ENCODE results near the gene PROSER3. TPM values are rescaled to one million over a fixed set of nuclear protein-coding genes. Genes with fewer than 3 reads are reported as not detected.

PROSER3 gene
- total and polyA plus RNA-seq, 2 donors (not counting 3 experiments of a cell fraction or from before 2014, with no cell fraction given) = 18.3 to 28.3 TPM

- TF ChIP-seq MYC (IDR thresholded peaks at IDR 0.05; ENCODE audit: low read depth, low read length) (no peak), FOS (IDR thresholded peaks at IDR 0.05; ENCODE audit: borderline replicate concordance, insufficient read depth, low read length) (no peak), POLR2AphosphoS5 (IDR thresholded peaks at IDR 0.05; ENCODE audit: insufficient read depth, low read depth, low read length) (no peak), JUN (IDR thresholded peaks at IDR 0.05; ENCODE audit: borderline replicate concordance, insufficient read depth, insufficient read length, low read depth) (no peak)
- Histone ChIP-seq H3K27me3 (ENCODE audit: control insufficient read depth in 2 of 2, insufficient read depth in 2 of 2, low read length in 2 of 2) (no peaks in the 10 kb centered on the region), H4K20me1 (replicated peaks; ENCODE audit: control insufficient read depth, extremely low read depth, insufficient read depth, low read length) (no peaks in the 10 kb centered on the region), H3K27ac (ENCODE audit: insufficient read depth, low read depth, low read length) (no peak overlapping the region), H3K9me3 (replicated peaks; ENCODE audit: control insufficient read depth, insufficient read depth, low read length) (no peaks in the 10 kb centered on the region), H3K9me1 (replicated peaks; ENCODE audit: control insufficient read depth, extremely low read depth, insufficient read depth, low read length) (no peaks in the 10 kb centered on the region), H3K4me3 (replicated peaks in 1 of 3; ENCODE audit: insufficient read depth in 1 of 3, low read depth in 1 of 3, low read length in 3 of 3) (no peak overlapping the region), H3K9ac (replicated peaks; ENCODE audit: extremely low read depth, insufficient read depth, low read length) (no peak overlapping the region), H3K4me2 (ENCODE audit: insufficient read depth, low read length) (peak overlapping the region; percentile 44), H2AFZ (ENCODE audit: low read depth, low read length) (no peak overlapping the region), H3K79me2 (ENCODE audit: control insufficient read depth, insufficient read depth, low read length) (peaks cover 30% of the 10 kb centered on the region), H3K4me1 (ENCODE audit: control insufficient read depth, extremely low read depth, insufficient read depth, low read length) (peaks cover 17% of the 10 kb centered on the region), H3K36me3 (ENCODE audit: control insufficient read depth in 2 of 2, extremely low read depth in 1 of 2, insufficient read depth in 2 of 2, low read length in 2 of 2) (peaks cover 12 to 34% of the 10 kb centered on the region in 2 experiments)
- ChIA-PET CTCF (interaction anchor here (0.5 to 1.8 kb wide), 3 partner anchors 21 to 363 kb away, joined by 3 to 7 read pairs (median 5); partner anchors contain the start of genes PSENEN and U2AF1L4), POLR2A (no interaction called here)
- BruUV-seq (replicated peaks) = no TSS peak
- intact Hi-C loops (cut with micrococcal nuclease) = no loop called here
- DNase-seq (ENCODE audit: low read depth, low spot score) (no peak), FAIRE-seq (no peak)
- dilution Hi-C loops (cut with MboI; ENCODE audit: extremely low pct_ligation_motif_present, low sequenced_read_pairs) = no loop called here
Observed at GRCh38 chr19:35719402-35720162, 38.4 kb upstream of the PROSER3 start.

DNA sequence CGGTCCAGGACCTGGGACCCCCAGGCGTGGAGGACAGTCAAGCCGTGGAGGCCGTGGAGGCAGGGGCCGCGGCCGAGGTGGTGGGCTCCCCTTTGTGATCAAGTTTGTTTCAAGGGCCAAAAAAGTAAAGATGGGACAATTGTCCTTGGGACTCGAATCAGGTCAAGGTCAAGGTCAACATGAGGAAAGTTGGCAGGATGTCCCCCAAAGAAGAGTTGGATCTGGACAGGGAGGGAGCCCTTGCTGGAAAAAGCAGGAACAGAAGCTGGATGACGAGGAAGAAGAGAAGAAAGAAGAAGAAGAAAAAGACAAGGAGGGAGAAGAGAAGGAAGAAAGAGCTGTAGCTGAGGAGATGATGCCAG is 37.8 kb upstream of the PROSER3 start:
- Histone ChIP-seq H3K9me3 (replicated peaks; ENCODE audit: control insufficient read depth, insufficient read depth, low read length) (no peaks in the 10 kb centered on the region), H3K4me3 (replicated peaks in 1 of 3; ENCODE audit: insufficient read depth in 1 of 3, low read depth in 1 of 3, low read length in 3 of 3) (no peak overlapping the region), H3K9me1 (replicated peaks; ENCODE audit: control insufficient read depth, extremely low read depth, insufficient read depth, low read length) (no peaks in the 10 kb centered on the region), H3K27ac (ENCODE audit: insufficient read depth, low read depth, low read length) (no peak overlapping the region), H3K4me2 (ENCODE audit: insufficient read depth, low read length) (no peak overlapping the region), H3K27me3 (ENCODE audit: control insufficient read depth in 2 of 2, insufficient read depth in 2 of 2, low read length in 2 of 2) (no peaks in the 10 kb centered on the region), H3K79me2 (ENCODE audit: control insufficient read depth, insufficient read depth, low read length) (peaks cover 30% of the 10 kb centered on the region), H3K9ac (replicated peaks; ENCODE audit: extremely low read depth, insufficient read depth, low read length) (no peak overlapping the region), H3K4me1 (ENCODE audit: control insufficient read depth, extremely low read depth, insufficient read depth, low read length) (peaks cover 17% of the 10 kb centered on the region), H2AFZ (ENCODE audit: low read depth, low read length) (no peak overlapping the region), H3K36me3 (ENCODE audit: control insufficient read depth in 2 of 2, extremely low read depth in 1 of 2, insufficient read depth in 2 of 2, low read length in 2 of 2) (peaks cover 12 to 40% of the 10 kb centered on the region in 2 experiments), H4K20me1 (replicated peaks; ENCODE audit: control insufficient read depth, extremely low read depth, insufficient read depth, low read length) (no peaks in the 10 kb centered on the region)
- intact Hi-C loops (cut with micrococcal nuclease) = no loop called here
- no peak for TF ChIP-seq GATA2 (IDR thresholded peaks at IDR 0.05; ENCODE audit: insufficient read depth, insufficient read length, low read depth, low read length)
- no peak for TF ChIP-seq POLR2A (IDR thresholded peaks at IDR 0.05; ENCODE audit: low read depth, low read length)
- no peak for TF ChIP-seq MAX (IDR thresholded peaks at IDR 0.05; ENCODE audit: insufficient read depth, insufficient read length)
- no peak for TF ChIP-seq FOS (IDR thresholded peaks at IDR 0.05; ENCODE audit: borderline replicate concordance, insufficient read depth, low read length)
- TF ChIP-seq EZH2 (IDR thresholded peaks at IDR 0.05; ENCODE audit: borderline replicate concordance, low read depth, low read length, severe bottlenecking) = no peak
- no peak for TF ChIP-seq CTCF (IDR thresholded peaks at IDR 0.05; ENCODE audit: extremely low read depth in 1 of 2, insufficient read depth in 1 of 2, low read depth in 1 of 2, low read length in 2 of 2)
- no peak for TF ChIP-seq MYC (IDR thresholded peaks at IDR 0.05; ENCODE audit: low read depth, low read length)
- TF ChIP-seq POLR2AphosphoS5 (IDR thresholded peaks at IDR 0.05; ENCODE audit: insufficient read depth, low read depth, low read length) = no peak
- no peak for TF ChIP-seq JUN (IDR thresholded peaks at IDR 0.05; ENCODE audit: borderline replicate concordance, insufficient read depth, insufficient read length, low read depth)
- FAIRE-seq (no peak), DNase-seq (ENCODE audit: low read depth, low spot score) (no peak)
- dilution Hi-C loops (cut with MboI; ENCODE audit: extremely low pct_ligation_motif_present, low sequenced_read_pairs) = no loop called here
- ChIA-PET CTCF (no interaction called here), POLR2A (no interaction called here)
- no TSS peak for BruUV-seq (replicated peaks)
